NCI-H524 (cell line): ENCODE measurements around the gene PKIG.

Source experiments
- DNase-seq, 2 experiments: peaks; one replicate each; lab custom pipeline; 2025; lab: John Stamatoyannopoulos, UW

The PKIG gene

DNA sequence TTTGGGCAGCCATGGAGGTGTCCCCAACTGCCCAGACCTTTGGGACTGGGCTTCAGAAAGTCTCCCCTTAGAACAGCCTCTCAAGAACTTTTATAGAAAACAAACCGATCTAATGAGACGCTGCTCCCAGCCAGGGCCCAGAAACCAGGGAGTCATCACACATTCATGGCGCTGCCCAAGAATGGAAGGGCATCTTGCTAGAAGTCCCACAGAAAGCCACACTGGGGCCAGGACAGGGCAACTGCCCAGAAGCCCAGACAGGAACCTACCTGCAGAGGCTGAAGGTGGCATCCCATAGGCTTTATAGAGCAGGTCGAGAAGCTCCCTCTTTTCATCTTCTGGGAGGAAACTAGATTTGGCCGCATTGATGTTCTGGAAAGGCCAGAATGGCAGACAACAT is 37.7 kb downstream of the PKIG start:
- DNase-seq, result no peak

GRCh38 chr20:44621325-44621724 is 38.9 kb downstream of the PKIG start:
- DNase-seq, result no peak

DNA sequence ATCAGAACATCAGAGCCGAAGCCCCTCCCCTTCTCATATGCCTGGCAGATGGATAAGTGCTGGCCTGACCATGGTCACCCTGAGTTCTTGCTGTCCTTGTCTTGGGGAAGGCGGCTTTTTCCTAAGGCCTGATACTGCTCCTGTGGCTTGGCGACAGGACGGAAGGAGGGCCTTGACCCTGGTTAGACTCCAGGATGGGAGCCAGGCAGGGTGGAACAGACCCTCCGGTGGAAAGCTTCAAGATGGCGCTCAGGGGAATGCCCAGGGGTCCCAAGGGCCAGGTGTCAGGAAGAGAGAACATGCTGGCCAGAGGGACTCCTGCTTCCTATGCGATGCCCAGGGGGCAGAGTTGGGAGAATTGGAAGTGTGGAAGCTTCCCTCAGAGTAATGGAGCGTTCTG is 39.6 kb downstream of the PKIG start:
- no peak for DNase-seq

DNA sequence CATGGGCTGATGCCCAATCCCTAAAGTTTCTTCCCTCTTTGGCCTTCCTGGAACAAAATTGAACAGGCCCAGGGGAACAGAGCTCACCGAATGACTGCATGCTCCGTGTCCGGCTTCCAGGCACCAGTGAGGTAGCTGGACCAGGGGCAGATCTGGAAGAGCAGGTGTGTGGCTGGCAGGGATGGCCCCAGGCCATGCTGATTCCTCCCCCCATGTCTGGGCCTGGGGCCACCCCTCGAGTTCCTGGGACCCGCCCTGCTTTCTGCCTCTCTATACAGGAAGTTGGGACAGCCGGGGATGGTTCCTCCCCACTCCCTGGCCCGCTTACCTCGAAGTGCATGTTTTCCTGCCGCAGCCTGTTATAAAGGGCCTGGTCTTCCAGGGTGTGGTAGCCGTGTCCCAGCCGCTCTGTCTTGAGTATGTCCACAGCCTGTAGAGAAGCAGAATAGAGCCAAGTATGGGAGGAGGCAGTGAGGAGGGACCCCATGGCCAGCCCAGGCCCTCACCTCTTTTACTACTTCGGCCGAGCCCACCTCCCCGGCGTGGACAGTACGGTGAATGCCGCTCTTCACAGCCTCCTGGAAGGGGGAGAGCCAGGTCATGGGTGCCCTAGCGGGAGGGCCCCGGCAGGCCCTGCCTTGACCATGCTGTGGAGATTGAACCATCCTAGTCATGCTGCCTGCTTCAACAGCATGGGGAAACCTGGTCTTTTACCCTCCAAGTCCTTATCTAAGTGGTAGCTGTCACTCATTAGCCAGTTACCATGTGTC is 40.3 kb downstream of the PKIG start:
- no peak for DNase-seq

GRCh38 chr20:44624152-44624551 is 41.8 kb downstream of the PKIG start:
- no peak for DNase-seq

DNA sequence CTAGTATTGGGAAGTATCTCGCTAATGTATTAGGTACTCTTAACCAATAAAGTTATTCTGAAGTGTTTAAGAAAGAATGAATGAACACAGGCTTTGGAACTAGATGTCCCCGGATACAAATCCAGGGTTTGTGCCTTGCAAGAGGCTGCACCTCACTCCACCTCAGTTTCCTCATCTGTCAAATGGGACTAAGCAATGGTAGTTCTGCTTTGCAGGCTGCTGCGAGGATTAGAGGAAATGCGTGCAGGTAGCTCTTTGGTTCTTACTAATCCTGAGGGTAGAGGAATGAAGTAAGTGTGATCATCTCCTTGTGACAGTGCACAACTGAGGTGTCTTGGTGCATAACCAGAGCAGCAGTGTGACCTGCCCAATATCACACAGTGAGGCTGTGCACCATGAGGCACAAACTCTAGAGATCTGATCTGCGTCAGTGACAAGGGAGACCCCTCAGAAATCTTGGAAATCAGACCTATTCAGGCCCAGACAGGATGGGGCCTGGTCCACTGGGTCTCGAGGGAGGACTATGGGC is 42.4 kb downstream of the PKIG start:
- no peak for DNase-seq

- DNase-seq, result no peak
Observed at GRCh38 chr20:44625361-44625760, 43.0 kb downstream of the PKIG start.

DNA sequence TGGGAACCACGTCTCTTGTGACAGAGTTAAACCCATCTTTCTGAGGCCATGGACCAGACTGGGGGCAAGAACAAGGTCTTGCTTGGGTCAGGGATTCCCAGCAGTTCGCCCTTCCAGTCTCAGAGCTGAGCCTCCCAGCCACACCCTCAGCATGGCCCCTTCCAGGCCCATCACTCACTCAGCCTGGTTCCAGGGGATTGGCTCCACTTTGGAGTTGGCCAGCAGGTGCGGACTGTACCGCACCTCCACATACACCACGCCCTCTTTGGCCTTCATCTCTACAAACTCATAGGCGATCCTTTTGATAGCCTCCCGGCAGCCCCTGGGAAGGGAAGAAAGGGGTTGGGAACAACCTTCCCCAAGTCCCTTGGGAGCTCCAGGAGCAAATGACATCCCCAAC is 43.9 kb downstream of the PKIG start:
- DNase-seq, result no peak

DNA sequence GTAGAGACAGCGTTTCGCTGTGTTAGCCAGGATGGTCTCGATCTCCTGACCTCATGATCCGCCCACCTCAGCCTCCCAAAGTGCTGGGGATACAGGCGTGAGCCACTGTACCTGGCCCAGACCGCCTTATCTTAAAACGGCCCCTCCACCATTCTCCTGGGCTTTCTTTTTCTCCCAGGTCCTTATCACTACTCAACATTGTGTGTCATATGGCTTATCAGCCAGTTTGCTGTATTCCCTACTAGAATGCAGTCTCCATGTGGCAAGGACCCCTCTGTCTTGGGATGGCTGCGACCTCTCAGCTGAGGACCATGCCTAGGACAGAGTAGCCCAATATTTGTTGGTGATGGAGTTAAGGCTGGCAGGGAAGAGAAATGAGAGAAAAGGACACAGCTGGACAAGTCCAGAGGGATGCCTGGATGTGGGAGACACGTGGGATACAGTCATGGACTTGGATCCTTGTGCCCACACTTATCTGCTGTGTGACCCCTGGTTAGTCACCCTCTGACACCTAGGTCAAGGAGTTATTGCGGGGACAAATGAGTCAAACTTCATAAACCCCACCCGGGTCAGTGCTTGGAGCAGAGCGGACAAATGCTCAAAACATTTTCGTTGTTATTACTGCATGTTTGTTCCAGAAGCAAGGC is 45.1 kb downstream of the PKIG start:
- DNase-seq, result no peak

GRCh38 chr20:44629017-44629385 is 46.6 kb downstream of the PKIG start:
- DNase-seq, result no peak

DNA sequence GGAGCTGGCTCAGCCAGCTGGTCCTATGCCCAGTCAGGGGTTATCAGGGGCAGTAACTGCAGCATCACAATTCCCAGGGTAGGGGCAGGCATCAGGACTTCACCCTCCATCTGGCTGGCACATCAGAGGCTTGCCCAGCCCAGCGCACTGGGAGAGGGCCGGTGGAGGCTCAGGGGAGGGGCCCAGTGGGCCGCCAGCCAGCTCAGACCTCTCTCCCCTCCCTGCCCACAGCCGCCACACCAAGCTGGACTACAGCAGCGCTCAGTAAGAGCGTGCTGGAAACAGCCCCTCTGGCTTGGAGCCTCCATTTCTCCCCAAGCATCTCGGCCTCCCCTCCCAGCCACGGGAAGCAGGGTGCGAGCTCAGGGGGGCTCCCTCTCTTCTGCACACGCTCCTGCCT is 47.2 kb downstream of the PKIG start:
- no peak for DNase-seq

DNA sequence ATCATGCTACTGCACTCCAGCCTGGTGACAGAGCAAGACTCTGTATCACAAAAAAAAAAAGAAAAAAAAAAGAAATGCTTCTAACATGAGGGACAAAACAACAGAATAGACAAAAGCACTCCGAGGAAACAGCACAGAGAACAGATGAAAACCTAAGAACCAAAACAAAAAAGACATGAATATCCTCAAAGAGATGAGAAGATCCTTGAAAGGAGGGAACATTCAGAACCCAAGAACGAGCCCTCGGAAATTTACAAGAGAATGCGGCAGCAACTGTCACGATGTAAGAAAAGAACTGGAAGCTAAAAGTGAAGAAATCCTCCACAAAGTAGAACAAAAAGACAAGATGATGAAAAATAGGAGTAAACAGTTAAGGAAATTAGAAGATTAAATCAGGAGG is 47.9 kb downstream of the PKIG start:
- DNase-seq, result no peak

GRCh38 chr20:44632103-44632752 is 49.8 kb downstream of the PKIG start:
- DNase-seq, result peak in 1 of 2 experiments; percentile 61

- no peak for DNase-seq
Observed at GRCh38 chr20:44633187-44633810, 50.9 kb downstream of the PKIG start.

DNA sequence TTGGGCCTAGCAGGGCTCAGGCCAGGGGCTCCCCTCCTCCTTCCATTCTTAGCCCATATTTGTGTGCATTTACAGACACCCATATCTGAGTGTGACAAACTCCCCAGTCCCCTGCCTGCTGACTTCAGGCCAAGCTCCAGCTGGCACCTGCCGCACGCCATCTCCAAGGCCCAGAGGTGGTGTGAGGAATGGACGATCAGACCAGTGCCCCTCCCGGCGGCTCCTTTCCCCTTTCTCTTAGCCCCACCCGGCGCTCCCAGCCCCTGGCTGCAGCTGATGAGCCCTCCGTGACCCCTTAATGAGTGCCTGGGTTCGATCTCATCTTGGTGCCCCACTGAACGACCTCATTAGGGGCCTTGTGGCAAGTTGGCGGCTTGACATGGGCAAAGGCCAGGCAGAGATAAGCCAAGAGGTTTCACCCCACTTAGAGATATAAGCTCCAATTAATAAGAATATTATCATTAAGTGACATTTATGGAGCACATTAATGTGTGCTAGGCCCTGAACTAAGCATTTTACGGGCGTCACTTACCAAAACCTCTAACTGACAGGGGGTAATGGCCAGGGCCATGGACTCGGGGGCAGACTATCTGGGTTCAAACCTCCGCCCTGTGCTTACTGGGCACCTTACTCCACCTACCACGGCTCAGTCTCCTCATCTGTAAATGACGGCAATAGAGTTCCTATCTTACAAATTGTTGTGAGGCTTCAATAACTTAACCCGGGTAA is 51.7 kb downstream of the PKIG start:
- no peak for DNase-seq

DNA sequence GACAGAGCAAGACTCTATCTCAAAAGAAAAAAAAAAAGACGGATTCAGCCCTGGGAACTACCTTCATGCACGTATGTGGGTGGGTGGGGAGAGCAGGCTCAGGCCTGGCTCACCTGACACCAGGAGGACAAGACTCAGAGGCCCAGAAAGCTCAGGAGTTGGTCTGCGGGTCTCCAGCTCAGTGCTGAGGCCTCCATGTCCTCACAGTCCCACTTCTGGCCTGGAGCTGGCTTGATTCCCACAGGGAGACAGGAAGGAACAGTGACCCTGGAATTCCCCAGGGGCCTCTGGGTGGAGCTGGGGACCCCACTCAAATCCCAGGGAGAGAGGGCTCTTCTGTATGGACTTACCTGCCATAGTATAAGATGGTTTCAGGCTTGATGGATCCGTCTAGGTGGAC is 53.5 kb downstream of the PKIG start:
- no peak for DNase-seq

- DNase-seq, result no peak
Observed at GRCh38 chr20:44637042-44637441, 54.7 kb downstream of the PKIG start.

GRCh38 chr20:44637522-44638372 is 55.4 kb downstream of the PKIG start:
- no peak for DNase-seq

DNA sequence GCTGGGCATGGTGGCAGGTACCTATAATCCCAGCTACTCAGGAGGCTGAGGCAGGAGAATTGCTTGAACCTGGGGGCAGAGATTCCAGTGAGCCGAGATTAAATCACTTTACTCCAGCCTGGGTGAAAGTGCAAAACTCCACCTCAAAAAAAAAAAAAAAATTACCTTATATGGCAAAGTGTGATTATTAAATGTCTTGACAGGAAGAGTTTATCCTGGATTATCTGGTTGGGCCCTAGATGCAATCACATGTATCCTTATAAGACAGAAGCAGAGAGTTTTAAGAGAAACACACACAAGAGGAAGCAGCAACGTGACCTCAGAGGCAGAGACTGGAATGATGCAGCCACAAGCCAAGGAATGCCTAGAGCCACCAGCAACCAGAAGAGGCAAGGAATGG is 58.1 kb downstream of the PKIG start:
- DNase-seq, result no peak

DNA sequence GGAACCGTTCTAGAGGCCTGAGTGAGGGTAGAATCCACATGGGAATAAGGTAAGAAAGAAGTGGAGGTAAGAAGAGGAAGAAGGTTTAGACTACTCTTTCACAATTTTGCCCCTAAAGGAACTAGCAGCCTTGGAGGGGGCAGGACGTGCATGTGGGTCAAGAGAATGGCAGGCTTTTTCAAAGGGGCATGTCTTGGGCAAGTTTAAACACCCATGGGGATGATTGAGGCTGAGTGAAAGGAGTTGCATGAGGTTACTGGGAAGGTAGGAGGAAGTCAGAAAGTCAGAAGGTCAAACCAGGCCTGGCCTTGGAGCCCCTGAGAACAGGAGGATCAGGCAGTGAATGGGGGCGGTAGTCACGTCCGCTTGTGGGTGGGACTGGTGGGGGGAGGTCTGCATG is 58.9 kb downstream of the PKIG start:
- DNase-seq, result no peak
